IMR-90 (cell line): ENCODE measurements around the gene PLA2G4A. TPM values are rescaled to one million over a fixed set of nuclear protein-coding genes. Genes with fewer than 3 reads are reported as not detected.

Experiments used
- ATAC-seq: fragments of 200-7000 bp; cut with Tn5 transposase; 2 replicates; pipeline ENCODE4 v1.9.1; 2020; ENCODE audit warnings: low read depth, mild to moderate bottlenecking, moderate library complexity
- BruUV-seq: library from RNA; stranded (reverse); fragments of 400-500 nt; replicated peaks from 2 replicates; lab custom pipeline; 2021; lab: Mats Ljungman, UMichigan
- CTCF ChIA-PET: fragments of 300-600 bp; formaldehyde crosslinking; extraction: SDS; loops from one replicate; lab custom pipeline; 2021; ENCODE audit warnings: antibody characterized with exemption; lab: Yijun Ruan, JAX
- POLR2A ChIA-PET: fragments of 300-600 bp; sonication (Branson Sonifier 250); formaldehyde crosslinking; loops from one replicate; lab custom pipeline; 2022; ENCODE audit warnings: antibody characterized with exemption; ENCODE audit not compliant: unreplicated experiment; lab: Charles Lee
- DNase-seq: peaks from one replicate; pipeline ENCODE4 v3.0.0; 2013
- H2AFZ ChIP-seq: replicated peaks from 2 replicates; pipeline ENCODE3; 2013; ENCODE audit warnings: low read length, mild to moderate bottlenecking; ENCODE audit not compliant: poor library complexity
- H2AK5ac ChIP-seq: 2 replicates; pipeline ENCODE4 v1.6.1; 2013; ENCODE audit warnings: low read depth, low read length, inconsistent platforms
- H2AK9ac ChIP-seq: replicated peaks from 2 replicates; pipeline ENCODE3; 2013; ENCODE audit warnings: mild to moderate bottlenecking, low read depth, low read length, moderate library complexity; ENCODE audit not compliant: poor library complexity
- H2BK120ac ChIP-seq: 2 replicates; pipeline ENCODE4 v1.6.1; 2013; ENCODE audit warnings: low read depth, low read length, inconsistent platforms
- H2BK15ac ChIP-seq: 3 replicates; pipeline ENCODE4 v1.6.1; 2013; ENCODE audit warnings: low read depth, low read length, inconsistent platforms
- H2BK20ac ChIP-seq: 2 replicates; pipeline ENCODE4 v1.6.1; 2013; ENCODE audit warnings: low read depth, mild to moderate bottlenecking, inconsistent platforms, low read length, moderate library complexity
- H2BK5ac ChIP-seq: 2 replicates; pipeline ENCODE4 v1.6.1; 2013; ENCODE audit warnings: mild to moderate bottlenecking, low read depth, low read length, inconsistent platforms; ENCODE audit not compliant: poor library complexity, severe bottlenecking
- H3K14ac ChIP-seq: replicated peaks from 2 replicates; pipeline ENCODE4 v1.6.1; 2013; ENCODE audit warnings: low read depth, low read length, inconsistent platforms
- H3K18ac ChIP-seq: 2 replicates; pipeline ENCODE4 v1.6.1; 2013; ENCODE audit warnings: low read depth, low read length, control low read depth
- H3K23ac ChIP-seq: 2 replicates; pipeline ENCODE4 v1.6.1; 2013; ENCODE audit warnings: low read depth, low read length, inconsistent platforms
- H3K27ac ChIP-seq: 2 replicates; pipeline ENCODE4 v1.5.1; 2013; ENCODE audit warnings: mild to moderate bottlenecking, control low read depth, low read length; ENCODE audit not compliant: insufficient read depth
- H3K27me3 ChIP-seq: 2 replicates; pipeline ENCODE4 v1.6.1; 2013; ENCODE audit warnings: low read length; ENCODE audit not compliant: control insufficient read depth, insufficient read depth
- H3K36me3 ChIP-seq: 2 replicates; pipeline ENCODE4 v1.6.1; 2013; ENCODE audit warnings: low read length, mixed read lengths; ENCODE audit not compliant: control insufficient read depth, insufficient read depth
- H3K4ac ChIP-seq: 2 replicates; pipeline ENCODE4 v1.6.1; 2013; ENCODE audit warnings: low read depth, low read length, inconsistent platforms
- H3K4me1 ChIP-seq: 2 replicates; pipeline ENCODE4 v1.6.1; 2013; ENCODE audit warnings: low read length, mixed read lengths; ENCODE audit not compliant: control insufficient read depth, insufficient read depth
- H3K4me2 ChIP-seq: 2 replicates; pipeline ENCODE4 v1.6.1; 2013; ENCODE audit warnings: low read depth, mild to moderate bottlenecking, control low read depth, low read length, moderate library complexity
- H3K4me3 ChIP-seq: 2 replicates; pipeline ENCODE4 v1.5.1; 2013; ENCODE audit warnings: low read depth, mild to moderate bottlenecking, control low read depth, low read length, moderate library complexity; ENCODE audit not compliant: insufficient read depth
- H3K56ac ChIP-seq: 2 replicates; pipeline ENCODE4 v1.6.1; 2013; ENCODE audit warnings: low read length, inconsistent platforms; ENCODE audit not compliant: insufficient read depth; ENCODE audit errors: extremely low read depth
- H3K79me1 ChIP-seq, 2 experiments: 2 replicates each; pipeline ENCODE4 v1.6.1; 2013; ENCODE audit warnings: low read length in 2 of 2, inconsistent platforms in 1 of 2, low read depth in 1 of 2
- H3K9ac ChIP-seq: 2 replicates; pipeline ENCODE4 v1.6.1; 2013; ENCODE audit warnings: low read depth, low read length, control low read depth
- H3K9me1 ChIP-seq: 2 replicates; pipeline ENCODE4 v1.6.1; 2013; ENCODE audit warnings: low read length, inconsistent platforms; ENCODE audit not compliant: insufficient read depth
- H3K9me3 ChIP-seq: 2 replicates; pipeline ENCODE4 v1.6.1; 2013; ENCODE audit warnings: low read length; ENCODE audit not compliant: control insufficient read depth, insufficient read depth
- H4K20me1 ChIP-seq: 2 replicates; pipeline ENCODE4 v1.6.1; 2013; ENCODE audit warnings: low read length, inconsistent platforms; ENCODE audit not compliant: insufficient read depth
- H4K5ac ChIP-seq: 2 replicates; pipeline ENCODE4 v1.6.1; 2013; ENCODE audit warnings: mild to moderate bottlenecking, low read depth, low read length, control low read depth
- H4K8ac ChIP-seq, 2 experiments: 2 replicates each; pipeline ENCODE4 v1.6.1; 2013; ENCODE audit warnings: low read depth in 2 of 2, low read length in 2 of 2, control low read depth in 1 of 2, inconsistent platforms in 1 of 2
- H4K91ac ChIP-seq: 2 replicates; pipeline ENCODE4 v1.6.1; 2013; ENCODE audit warnings: low read depth, low read length, inconsistent platforms; ENCODE audit not compliant: insufficient read depth
- BHLHE40 ChIP-seq: fragments of 150-350 bp; IDR thresholded peaks from 2 replicates; pipeline ENCODE4 v1.6.1; 2016; ENCODE audit warnings: mild to moderate bottlenecking, low read depth, low read length
- CEBPB ChIP-seq: IDR thresholded peaks from 2 replicates; pipeline ENCODE4 v1.6.1; 2012; ENCODE audit warnings: low read depth, low read length, improper control_type of control experiment
- CHD1 ChIP-seq: IDR thresholded peaks from 2 replicates; pipeline ENCODE4 v1.6.1; 2012; ENCODE audit warnings: low read depth, low read length, improper control_type of control experiment
- ELK1 ChIP-seq: fragments of 150-350 bp; IDR thresholded peaks from 2 replicates; pipeline ENCODE4 v1.6.1; 2016; ENCODE audit warnings: low read depth, mild to moderate bottlenecking, low read length, moderate library complexity, borderline replicate concordance
- FOS ChIP-seq: fragments of 150-350 bp; IDR thresholded peaks from 2 replicates; pipeline ENCODE4 v1.6.1; 2016; ENCODE audit warnings: low read depth, low read length
- MAFK ChIP-seq: IDR thresholded peaks from 2 replicates; pipeline ENCODE4 v1.6.1; 2012; ENCODE audit warnings: low read depth, low read length, improper control_type of control experiment
- MAZ ChIP-seq: IDR thresholded peaks from 2 replicates; pipeline ENCODE4 v1.6.1; 2012; ENCODE audit warnings: low read depth, mild to moderate bottlenecking, low read length, improper control_type of control experiment, moderate library complexity, borderline replicate concordance
- MXI1 ChIP-seq: IDR thresholded peaks from 2 replicates; pipeline ENCODE4 v1.6.1; 2012; ENCODE audit warnings: low read depth, mild to moderate bottlenecking, low read length, moderate library complexity, borderline replicate concordance
- NFE2L2 ChIP-seq: fragments of 150-350 bp; IDR thresholded peaks from 2 replicates; pipeline ENCODE4 v1.6.1; 2016; ENCODE audit warnings: low read depth, mild to moderate bottlenecking, low read length
- POLR2A ChIP-seq: IDR thresholded peaks from 2 replicates; pipeline ENCODE4 v1.6.1; 2012; ENCODE audit warnings: mild to moderate bottlenecking, low read depth, low read length
- RAD21 ChIP-seq: IDR thresholded peaks from 2 replicates; pipeline ENCODE4 v1.6.1; 2012; ENCODE audit warnings: low read length, improper control_type of control experiment
- RCOR1 ChIP-seq: IDR thresholded peaks from 2 replicates; pipeline ENCODE4 v1.6.1; 2012; ENCODE audit warnings: mild to moderate bottlenecking, low read length, improper control_type of control experiment; ENCODE audit not compliant: insufficient replicate concordance
- WGBS, 2 experiments: methylation state at CpG; one replicate each; pipeline versions ENCODE4 v1.1.5 to v1.1.7; 2013; ENCODE audit warnings: missing lambda C conversion rate in 2 of 2; ENCODE audit not compliant: insufficient read length in 1 of 2; ENCODE audit errors: extremely low coverage in 2 of 2; 5-methylcytosine and 5-hydroxymethylcytosine counted together
- dilution Hi-C: fragments of 300-500 bp; cut with HindIII; formaldehyde crosslinking; loops from one replicate; pipeline ENCODE4 v1.14.3; 2018; ENCODE audit warnings: low sequenced_read_pairs; ENCODE audit not compliant: unreplicated experiment
- in situ Hi-C: fragments of 300-500 bp; cut with MboI; formaldehyde crosslinking; loops from 3 replicates; pipeline ENCODE4 v1.14.3; 2019; ENCODE audit warnings: low sequenced_read_pairs, inconsistent platforms, mixed read lengths
- intact Hi-C: fragments of 100-400 bp; cut with micrococcal nuclease; formaldehyde crosslinking; loops from 2 replicates; pipeline ENCODE4 v1.10.0; 2022
- polyA plus RNA-seq, 3 experiments: library from polyadenylated mRNA; depleted of rRNA; stranded (reverse); fragments of >200 nt; gene quantifications; 2 replicates each; pipeline ENCODE4 v1.2.3, GENCODE V29; 2012; ENCODE audit warnings: low replicate concordance in 1 of 3
- total RNA-seq: library from RNA; depleted of rRNA; stranded (reverse); fragments of >200 nt; gene quantifications from 2 replicates; pipeline ENCODE4 v1.2.3, GENCODE V29; 2012

Gene PLA2G4A
- total and polyA plus RNA-seq, 2 of the 4 experiments (the other 2 are of a cell fraction), result 1.6 to 3.8 TPM

DNA sequence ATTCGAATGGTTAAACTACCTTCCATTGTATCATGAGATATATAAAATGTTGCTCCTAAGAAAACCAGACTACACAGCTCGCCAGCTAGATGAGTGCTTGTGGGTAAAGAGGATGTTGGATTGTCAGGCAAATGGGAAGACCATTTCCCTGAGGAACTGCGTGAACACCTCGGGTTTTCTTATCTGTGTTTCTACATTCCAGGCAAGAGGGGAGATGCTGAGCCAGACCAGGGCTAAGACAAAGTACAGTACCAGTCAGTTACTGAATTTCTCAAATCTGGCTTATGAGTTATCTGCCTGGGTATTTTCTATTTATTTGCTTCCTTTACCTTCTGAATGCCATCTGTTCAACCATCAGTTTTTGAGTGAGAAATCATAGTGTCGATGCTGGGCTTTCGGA lies 170.8 kb downstream of the PLA2G4A start:
- H3K27me3 ChIP-seq, result no peaks in the 10 kb centered on the region

More for the DNA sequence above, 170.8 kb downstream of the PLA2G4A start:
- Histone ChIP-seq H2BK120ac (peak overlapping the region; percentile 42; the same call in 1 of the 2 replicates), H2BK15ac (peak overlapping the region; percentile 71; the same call in 1 of the 3 replicates), H2BK5ac (no peak overlapping the region), H4K91ac (peak overlapping the region; percentile 76; the same call in 1 of the 2 replicates), H3K23ac (no peak overlapping the region), H4K5ac (peak overlapping the region; percentile 34), H3K79me1 (no peaks in the 10 kb centered on the region), H3K36me3 (no peaks in the 10 kb centered on the region), H3K9me3 (peaks cover 3% of the 10 kb centered on the region), H2AFZ (no peak overlapping the region), H4K20me1 (no peaks in the 10 kb centered on the region), H3K4me1 (no peaks in the 10 kb centered on the region; the same call in 1 of the 2 replicates), H3K18ac (peak overlapping the region; percentile 16; the same call in 1 of the 2 replicates), H3K14ac (no peak overlapping the region), H3K56ac (no peak overlapping the region), H3K4me2 (no peak overlapping the region), H3K27ac (no peak overlapping the region), H2AK5ac (peak overlapping the region; percentile 53), H3K4ac (peak overlapping the region; percentile 15; the same call in 1 of the 2 replicates), H3K9ac (no peak overlapping the region), H3K4me3 (no peak overlapping the region), H3K9me1 (no peaks in the 10 kb centered on the region), H4K8ac (no peak overlapping the region), H2BK20ac (peak overlapping the region; percentile 44), H2AK9ac (no peak overlapping the region)
- no peak for TF ChIP-seq CHD1
- no peak for TF ChIP-seq POLR2A
- no peak for TF ChIP-seq MXI1
- no peak for TF ChIP-seq ELK1
- no peak for TF ChIP-seq FOS
- no peak for TF ChIP-seq RCOR1
- TF ChIP-seq NFE2L2, result no peak
- no peak for TF ChIP-seq BHLHE40
- TF ChIP-seq MAZ, result no peak
- no peak for TF ChIP-seq MAFK
- no peak for TF ChIP-seq CEBPB
- no peak for TF ChIP-seq RAD21
- BruUV-seq, result no TSS peak
- in situ Hi-C loops (no loop called here), dilution Hi-C loops (loop anchor here (25.0 kb wide), 1 partner anchor 387 kb away; no protein-coding TSS in a partner anchor), intact Hi-C loops (no loop called here)
- ATAC-seq (no peak), DNase-seq (no peak)
- CTCF ChIA-PET, result no interaction called here
- WGBS, 2 experiments, result no CpG with 5 or more reads among the region's 6 CpGs
- POLR2A ChIA-PET, result no interaction called here
